ENCODE results near the gene ABHD14A.

GRCh38 chr3:51937014-51937413 lies 37.9 kb upstream of the ABHD14A start:
- no peak for TF ChIP-seq CTCF (conservative IDR thresholded peaks at IDR 0.05 in 1 of 2, IDR thresholded peaks at IDR 0.05 in 1 of 2; ENCODE audit: low read depth in 1 of 2, low read length in 2 of 2)
- no peak for TF ChIP-seq EZH2 (IDR thresholded peaks at IDR 0.05; ENCODE audit: low read length, missing control alignments)

Data from fibroblast of lung (primary cell).